NCI-H82 treated with DMSO at 0.1 percent for 48 hours (cell line): ENCODE data around the gene TSC22D2.

Experiments
- DNase-seq: peaks from one replicate; lab custom pipeline; 2025; ENCODE audit not compliant: unreplicated experiment; lab: John Stamatoyannopoulos, UW

TSC22D2 gene

DNA sequence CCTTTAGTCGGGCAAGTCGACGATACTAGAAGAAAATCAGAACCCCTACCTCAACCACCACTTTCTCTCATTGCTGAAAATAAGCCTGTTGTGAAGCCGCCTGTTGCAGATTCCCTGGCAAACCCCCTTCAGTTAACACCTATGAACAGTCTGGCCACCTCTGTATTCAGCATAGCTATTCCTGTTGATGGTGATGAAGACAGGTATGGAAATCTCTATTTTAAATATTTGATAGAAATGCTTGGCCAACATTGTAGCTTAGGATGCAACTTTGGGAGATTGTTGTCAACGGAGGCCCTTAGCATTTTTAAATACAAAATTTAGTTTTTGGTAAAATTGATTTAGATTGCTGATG, 3.0 kb downstream of the TSC22D2 start:
- no peak for DNase-seq

- no peak for DNase-seq
Measured at GRCh38 chr3:150411546-150411945, 3.4 kb downstream of the TSC22D2 start.

DNA sequence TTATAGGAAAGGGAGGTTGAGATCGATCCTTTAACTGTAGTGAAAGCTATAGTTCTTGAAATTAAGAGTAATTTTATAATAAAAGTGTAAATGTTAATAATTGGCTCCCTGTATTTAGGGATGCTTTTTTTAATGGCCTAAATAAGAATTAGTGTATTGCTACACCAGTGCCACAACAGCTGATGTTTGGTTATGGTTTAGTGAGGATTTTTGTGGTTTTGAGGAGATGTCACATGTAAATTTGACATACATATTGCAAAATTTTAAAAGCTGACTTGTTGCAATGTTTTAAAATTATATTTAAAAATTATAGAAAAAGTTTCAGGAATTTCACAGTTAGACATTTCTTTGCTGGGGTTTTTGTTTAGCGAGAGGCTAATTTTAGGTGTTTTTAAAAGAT, 3.9 kb downstream of the TSC22D2 start:
- DNase-seq = no peak

- DNase-seq = no peak
Measured at GRCh38 chr3:150412561-150413231, 4.6 kb downstream of the TSC22D2 start.

DNA sequence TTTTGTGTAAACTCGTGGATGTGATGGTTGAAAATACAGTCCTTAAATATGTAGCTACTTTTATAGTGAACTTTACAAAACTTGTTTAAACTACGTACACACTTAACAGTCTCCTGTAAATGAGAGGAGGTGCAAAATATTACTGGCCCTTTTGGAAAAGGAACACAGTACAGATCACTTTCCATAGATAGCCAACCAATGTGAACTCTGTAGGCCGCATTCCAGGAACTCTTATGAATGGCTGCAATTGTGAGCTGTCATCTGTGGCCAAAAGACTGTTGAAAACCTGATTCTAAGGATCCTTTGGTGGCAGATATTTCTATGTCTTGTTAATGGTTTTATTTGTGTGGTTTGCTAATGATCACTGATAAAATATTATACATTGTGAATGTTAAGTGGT, 6.2 kb downstream of the TSC22D2 start:
- no peak for DNase-seq

DNA sequence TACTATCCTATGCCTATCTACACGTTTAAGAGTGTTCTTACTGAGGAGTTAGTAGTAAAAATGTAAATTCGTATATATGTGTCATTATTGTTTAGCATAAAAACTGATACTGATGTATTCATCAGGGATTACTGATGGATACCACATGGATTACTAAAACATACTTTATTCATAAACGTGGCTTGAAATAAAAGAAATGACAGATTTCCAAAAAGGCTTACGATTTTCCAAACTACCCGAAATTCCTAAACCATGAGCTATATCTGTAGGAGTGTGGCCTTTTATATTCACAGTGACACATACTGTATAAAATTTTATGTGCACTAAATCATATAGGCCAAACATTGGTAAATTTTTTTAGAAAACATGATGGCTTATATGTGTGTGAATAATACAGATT, 6.9 kb downstream of the TSC22D2 start:
- no peak for DNase-seq

- peak; percentile 35 for DNase-seq
Measured at GRCh38 chr3:150419076-150419868, 11.2 kb downstream of the TSC22D2 start.

DNA sequence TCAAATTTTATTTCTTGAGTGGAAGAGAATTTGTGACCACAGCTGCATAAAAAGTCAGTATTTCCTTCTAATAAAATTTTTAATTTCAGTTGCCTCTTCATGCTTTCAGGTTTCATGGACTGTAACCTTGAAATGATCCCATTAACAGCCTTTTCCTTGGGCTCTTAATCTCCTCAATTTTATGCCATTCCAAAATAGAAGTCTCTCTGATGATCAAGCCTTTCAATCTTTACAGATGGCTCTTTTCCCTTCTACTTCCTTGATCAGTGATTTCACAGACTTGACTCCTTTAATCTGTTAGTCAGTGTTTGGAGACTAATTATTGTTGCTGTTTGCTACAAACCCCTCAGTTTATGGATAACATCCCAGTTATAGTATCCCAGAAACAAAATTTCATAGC, 11.9 kb downstream of the TSC22D2 start:
- DNase-seq = peak; percentile 92

DNA sequence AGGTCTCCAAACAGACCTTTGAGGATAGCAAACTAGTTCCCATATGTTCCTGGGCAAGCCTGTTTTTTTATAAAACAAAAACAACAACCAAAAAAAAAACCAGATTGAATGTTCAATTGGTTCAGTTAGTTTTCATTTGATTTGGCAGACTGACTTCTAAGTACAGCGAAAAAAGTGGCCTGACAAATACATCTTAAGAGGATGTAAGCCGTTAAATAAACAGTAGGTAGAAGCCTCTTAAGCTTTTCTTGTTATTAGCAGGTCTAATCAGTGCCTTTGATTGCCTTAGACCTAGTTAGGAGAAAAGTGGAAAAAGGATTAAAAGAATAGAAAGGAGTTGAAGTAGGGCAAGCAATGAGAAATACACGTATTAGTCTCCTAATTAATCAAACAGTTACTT, 13.2 kb downstream of the TSC22D2 start:
- peak; percentile 91 for DNase-seq

DNA sequence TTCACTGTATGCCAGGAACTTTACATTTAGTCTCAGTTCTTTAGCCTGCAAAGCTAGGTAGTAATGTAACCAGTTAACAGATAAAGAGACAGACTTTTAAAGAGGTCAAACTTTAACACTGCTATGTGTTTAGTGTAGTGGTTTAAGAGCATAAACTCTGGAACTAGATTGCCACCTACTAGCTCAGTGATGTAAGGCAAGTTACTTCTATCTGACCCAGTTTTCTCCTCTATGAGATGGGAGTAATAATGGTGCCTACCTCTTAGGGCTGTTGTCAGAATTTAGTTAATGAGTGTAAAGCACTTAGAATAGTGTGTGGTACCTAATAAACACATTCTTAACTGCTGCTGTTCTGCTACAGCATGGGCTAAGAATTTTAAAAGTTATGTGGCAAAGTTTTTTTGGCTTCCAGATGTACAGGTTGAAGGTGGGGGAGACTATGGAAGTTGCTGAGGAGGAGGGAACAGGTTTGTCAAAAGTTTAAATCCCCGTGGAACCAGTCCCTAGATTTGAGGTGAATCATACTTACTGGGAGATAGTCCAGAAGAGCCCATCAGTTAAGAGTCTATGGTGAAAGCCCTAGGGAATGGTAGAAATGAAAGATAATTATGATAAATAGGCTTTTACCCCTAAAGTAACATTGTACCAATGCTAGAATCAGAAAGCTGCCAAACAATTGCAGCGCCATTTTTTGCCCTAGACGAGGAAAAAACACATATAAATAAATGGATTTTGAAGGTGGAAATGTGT, 13.9 kb downstream of the TSC22D2 start:
- DNase-seq = no peak

- no peak for DNase-seq
Measured at GRCh38 chr3:150422907-150423306, 14.8 kb downstream of the TSC22D2 start.

GRCh38 chr3:150423761-150424160, 15.7 kb downstream of the TSC22D2 start:
- no peak for DNase-seq

DNA sequence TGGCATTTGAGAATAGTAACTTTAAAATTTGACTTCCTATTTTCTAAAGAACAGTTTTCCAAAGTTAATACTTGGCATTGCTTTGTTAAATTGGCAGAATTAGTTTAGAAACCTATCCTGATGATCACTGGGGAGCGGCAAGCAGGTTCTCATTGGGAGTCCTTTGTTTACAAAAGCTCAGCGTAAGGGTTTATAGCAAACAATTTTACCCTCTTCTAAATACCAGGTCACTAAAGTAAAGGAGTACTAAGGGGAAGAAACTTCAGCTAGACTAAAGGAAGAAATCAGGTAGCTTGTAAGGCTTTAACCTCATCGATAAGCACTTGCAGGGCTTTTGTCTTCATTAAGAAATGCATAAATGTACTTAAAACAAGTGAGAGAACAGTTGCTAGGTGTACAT, 18.2 kb downstream of the TSC22D2 start:
- DNase-seq = no peak

DNA sequence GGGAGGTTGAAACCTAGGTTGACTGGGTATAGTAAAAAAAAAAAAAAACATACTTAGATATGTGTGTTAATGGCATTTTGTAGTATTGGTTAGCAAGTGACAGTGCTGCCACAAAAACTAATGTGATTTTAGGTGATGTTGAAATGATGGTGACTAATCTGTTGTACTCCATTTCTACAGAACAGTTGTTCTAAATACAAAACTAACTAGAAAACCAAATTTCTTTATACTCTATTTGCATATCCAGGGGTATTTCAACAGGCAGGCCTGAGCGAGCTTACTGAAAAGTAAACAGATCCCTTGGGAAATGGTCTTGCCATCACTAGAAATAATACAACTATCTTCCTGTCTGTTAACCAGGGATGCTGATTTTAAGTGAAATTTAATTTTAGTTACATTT, 20.5 kb downstream of the TSC22D2 start:
- no peak for DNase-seq

GRCh38 chr3:150429767-150430671, 21.9 kb downstream of the TSC22D2 start:
- no peak for DNase-seq

DNA sequence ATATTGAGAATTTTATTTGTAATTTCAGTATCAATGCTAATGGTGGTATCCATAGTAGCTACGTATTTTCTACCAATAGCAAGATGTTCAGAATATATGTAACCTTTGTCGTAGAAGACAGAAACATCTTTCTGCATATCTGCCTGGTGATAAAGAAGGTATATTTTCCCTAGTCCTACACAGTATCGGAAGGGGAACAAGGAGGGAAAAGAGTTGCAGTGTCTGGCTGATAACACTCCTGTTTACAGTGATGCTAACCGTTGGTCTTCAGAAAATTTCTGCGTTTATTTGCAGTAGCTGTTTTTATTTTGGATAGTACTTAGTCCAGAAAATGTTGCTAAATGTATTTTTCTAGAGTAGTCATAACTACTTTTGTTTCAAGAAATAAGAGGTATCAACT, 25.2 kb downstream of the TSC22D2 start:
- no peak for DNase-seq

DNA sequence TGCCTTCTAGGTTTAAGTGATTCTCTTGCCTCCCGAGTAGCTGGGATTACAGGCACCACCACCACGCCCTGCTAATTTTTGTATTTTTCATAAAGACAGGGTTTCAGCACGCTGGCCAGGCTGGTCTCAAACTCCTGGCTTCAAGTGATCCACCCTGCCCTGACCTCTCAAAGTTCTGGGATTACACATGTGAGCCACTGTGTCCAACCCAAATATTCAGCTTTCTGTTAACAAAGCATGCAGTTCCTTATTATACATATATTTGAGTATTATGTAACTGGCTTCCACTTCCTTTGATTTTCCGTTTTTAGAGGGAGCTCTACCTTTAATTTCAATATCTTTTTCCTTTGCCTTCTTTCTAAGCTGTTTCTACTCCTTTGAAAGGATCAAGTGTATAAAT, 26.1 kb downstream of the TSC22D2 start:
- no peak for DNase-seq

DNA sequence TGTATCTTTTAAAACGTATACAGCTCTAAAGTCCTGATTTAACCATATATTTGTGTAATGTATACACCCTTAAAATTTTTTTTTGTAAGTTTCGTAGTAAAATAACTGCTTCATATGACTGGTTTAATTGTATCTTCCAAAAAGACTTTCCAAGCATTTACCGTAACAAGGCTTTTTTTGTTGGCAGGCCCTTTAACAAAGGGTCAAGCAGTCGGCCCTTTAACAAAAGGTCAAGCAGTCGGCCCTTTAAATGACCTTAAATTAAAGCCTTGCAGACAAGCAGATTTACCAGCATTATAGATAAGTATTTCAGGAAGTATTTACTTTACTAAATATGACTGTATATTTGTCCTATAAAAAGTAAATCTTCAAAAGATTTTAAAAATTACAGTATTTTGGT, 28.1 kb downstream of the TSC22D2 start:
- no peak for DNase-seq

GRCh38 chr3:150439657-150440056, 31.6 kb downstream of the TSC22D2 start:
- no peak for DNase-seq

DNA sequence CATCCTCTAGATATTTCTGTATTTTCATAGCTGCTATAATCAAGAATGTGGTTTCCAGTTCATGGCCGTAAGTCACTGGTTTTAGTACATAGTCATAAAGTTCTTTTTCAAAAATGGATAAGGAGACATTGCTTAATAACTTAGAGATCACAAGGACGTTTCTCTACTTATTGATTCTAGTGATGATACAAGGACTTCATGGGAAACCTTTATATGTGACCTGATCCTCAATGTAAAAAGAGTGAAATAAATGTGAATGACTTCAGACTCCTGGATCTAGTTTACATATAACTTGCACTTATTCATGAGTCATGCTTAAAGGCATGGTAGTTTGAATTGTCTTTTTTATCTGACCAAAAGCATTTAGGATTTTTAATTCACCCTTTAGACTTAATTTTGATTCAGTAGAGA, 35.2 kb downstream of the TSC22D2 start:
- DNase-seq = no peak

- no peak for DNase-seq
Measured at GRCh38 chr3:150444371-150444770, 36.3 kb downstream of the TSC22D2 start.
